Activated CD8-positive, alpha-beta memory T cell treated with anti-CD3 and anti-CD28 coated beads, Interleukin-2, amount 50 U/mL, for 48 hours (primary cell): ENCODE measurements around the gene FOSL1.

ENCODE experiments used
- DNase-seq: peaks from one replicate; pipeline ENCODE4 v3.0.0-alpha.2; 2020

Gene FOSL1

DNA sequence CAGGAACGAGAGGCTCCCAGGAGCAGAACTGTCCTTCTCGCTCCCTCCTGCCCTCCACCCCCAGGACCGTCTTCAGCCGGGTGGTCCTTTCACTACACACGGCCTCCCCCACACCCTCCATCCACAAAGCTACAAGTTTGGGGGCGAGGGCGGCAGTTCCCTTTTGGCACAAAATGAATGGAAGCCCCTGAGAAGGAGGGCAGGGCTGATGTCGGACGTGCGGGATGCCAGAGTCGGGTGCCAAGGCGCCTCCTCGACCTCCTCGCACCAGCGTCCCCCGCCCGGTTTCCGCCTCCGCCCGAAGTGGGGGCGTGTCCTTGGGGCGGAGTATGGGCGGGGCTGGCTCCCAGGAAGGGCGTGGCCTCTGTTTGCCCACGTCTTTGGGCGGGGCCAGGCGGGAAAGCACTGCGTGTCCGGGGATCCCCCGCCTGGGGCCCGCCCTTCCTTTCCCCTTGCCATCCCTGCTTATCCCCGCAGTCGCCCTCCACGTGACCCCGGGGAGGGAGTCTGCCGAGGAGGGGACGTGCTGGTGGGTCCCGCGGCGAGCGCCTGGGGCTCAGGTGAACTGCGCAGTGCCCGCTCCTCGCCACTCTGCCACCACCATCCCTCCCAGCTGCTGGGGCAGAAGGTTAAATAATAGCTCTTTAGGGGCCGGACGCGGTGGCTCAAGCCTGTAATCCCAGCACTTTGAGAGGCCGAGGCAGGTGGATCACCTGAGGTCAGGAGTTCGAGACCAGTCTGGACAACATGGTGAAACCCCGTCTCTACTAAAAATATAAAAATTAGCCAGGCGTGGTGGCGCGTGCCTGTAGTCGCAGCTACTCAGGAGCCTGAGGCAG, 26.7 kb downstream of the FOSL1 start:
- peak; percentile 99 for DNase-seq

DNA sequence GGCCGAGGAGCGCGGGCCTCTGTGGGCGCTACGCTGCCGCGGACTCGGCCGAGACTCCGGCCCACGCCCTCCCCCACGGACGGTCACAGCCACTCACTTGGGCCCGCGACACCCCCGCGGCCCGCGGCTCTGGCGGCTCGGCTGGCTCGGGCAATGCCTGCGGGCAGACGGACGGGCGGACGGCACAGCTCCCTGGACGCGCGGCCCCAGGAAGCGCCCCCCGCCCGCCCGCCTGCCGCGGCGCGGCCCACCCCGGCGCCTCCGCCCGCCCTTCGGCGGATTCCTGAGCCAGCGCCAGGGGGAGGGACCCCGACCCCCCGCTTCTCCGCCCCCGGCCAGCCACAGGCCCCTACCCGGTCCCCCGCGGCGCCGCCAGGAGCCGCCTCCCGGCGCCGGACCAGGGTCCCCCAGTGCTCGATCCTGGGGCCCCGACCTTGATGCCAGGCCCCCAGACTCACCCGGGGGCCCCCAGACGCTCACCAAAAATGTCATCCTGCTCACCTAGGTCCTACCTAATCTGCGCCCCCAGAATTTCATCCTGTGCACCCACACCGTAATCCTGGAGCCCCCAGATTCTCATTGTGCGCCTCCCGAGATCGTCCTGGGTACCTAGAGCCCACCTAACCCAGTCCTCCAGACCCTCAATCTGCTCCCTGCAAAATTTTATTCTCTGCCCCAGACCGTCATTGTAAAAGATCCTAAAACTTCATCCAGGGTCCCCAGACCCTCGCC, 27.4 kb downstream of the FOSL1 start, which contains the start of gene EFEMP2:
Gene EFEMP2, minus strand, starts transcription at position 215 of the 732 bp plus-strand sequence. CDS start 446 bp downstream, outside the sequence.
- DNase-seq = no peak

DNA sequence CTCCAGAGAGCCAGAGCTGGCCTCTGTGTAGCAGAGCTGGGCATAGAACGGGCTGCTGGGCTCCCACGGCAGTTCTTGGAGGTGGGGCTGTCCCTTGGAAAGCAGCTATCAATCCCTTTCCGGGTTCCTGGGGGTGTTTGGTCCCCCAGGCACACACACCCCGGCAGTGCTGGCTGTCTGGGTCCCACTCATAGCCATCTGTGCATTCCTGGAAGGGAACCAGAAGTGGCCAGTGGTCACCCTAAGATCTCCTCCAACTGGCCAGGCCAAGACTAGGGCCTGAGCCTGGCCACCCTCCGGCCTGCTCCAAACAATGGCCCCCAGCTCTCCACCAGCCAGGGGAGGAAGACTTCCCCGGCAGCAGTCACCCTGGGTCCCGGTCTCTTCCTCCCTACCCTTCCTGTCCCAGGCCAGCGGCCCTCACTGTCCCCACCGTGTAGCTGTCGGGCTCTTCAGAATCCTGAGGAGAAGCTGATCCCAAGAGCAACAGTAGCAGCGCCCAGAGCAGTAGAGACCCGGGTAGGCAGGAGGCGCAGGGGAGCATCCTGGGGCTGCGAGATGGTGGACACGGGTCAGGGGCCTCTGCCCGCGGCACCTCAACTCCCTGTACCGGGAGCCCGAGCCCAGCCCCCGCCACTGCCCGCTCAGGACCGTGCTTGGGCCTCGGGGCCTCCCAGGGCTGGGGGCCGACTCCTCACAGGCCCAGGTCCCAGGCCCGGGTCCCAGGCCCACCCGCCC, 28.2 kb downstream of the FOSL1 start:
- DNase-seq = no peak

DNA sequence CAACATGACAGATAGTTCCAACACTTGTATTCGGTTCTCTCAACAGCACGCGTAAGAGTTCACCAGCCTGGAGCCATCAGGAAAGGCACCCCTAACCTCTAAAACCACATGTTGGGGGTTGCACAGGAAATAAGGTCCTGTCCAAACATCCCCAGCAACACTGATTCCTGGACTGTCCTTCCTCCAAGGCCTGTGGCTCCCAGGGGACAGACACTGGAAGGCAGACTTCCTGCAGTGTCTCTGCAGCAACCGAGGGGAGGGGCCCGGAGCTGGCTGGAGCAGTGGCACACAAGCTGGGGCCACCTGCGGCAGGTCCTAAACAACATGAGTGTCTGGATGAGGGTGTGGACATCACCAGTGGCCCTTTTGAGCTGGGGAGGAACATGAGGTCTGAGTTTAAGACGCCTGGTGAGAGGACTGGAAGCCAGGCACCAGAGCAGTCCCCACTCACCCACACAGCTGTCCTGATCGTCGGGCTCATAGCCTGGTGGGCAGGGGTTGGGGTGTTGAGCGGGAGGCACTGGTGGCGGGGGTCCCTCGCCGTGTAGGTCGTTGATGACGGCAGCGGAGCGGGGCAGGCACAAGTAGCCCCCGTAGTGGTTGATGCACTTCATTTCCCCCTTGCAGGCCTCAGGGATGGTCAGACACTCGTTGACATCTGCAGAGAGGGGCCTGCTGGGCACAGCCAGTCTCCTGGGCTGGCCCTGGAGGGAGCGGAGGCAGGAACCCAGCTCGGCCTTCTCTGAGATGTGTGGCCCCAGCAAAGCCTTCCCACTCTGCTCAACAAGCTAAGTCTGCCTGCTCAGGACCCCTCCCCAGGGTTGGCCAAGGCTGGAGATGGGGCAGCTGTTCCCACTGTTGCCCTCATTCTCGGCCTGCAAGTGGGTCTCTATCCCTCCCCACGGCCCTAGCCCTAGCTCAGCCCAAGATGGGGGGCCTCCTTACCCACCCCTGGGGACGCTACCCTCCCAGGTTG, 29.2 kb downstream of the FOSL1 start:
- DNase-seq = no peak

DNA sequence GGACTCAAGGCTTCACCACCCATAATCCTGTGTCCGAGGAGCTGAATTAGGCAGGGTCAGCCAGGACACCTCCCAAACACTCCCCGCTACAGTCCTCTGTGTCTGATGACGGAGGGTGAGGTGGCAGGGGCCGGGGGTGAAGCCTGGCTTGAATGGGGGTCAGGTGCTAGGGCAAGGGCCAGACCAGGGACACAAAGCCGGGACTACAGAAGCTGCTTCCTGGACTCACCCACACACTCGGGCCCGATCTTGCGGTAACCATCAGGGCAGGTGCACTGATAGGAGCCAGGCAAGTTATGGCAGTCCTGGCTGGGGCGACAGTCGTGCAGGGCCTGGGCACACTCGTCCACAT, 29.9 kb downstream of the FOSL1 start:
- DNase-seq = no peak

DNA sequence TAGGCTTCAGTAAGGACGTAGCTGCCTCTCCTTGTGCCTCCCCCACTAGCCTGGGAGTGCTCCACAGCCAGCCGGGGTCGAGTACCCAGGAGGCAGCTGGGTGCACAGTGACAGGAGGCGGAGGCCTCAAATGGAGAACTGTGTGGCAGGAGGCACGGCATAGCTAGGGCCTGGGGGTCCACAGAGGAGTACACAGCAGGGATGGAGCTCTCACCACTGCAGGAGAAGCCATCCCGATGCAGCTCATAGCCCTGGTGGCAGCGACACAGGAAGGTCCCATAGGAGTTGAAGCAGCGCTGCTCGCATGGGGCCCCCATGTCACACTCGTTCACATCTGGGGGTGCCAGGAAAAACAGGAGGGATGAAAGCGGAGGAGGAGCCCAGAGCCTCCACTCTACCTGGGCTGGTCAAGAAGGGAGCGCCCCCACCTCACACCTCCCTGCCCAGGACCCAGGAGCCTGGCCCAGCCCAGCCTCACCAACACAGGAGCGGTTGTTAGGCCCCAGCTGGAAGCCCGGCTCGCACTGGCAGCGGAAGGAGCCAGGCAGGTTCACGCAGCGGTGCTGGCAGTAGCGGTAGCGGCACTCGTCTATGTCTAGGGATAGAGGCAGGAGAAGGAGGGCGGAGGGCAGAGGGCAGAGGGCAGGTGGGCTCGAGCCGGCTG, 30.4 kb downstream of the FOSL1 start:
- DNase-seq = no peak

DNA sequence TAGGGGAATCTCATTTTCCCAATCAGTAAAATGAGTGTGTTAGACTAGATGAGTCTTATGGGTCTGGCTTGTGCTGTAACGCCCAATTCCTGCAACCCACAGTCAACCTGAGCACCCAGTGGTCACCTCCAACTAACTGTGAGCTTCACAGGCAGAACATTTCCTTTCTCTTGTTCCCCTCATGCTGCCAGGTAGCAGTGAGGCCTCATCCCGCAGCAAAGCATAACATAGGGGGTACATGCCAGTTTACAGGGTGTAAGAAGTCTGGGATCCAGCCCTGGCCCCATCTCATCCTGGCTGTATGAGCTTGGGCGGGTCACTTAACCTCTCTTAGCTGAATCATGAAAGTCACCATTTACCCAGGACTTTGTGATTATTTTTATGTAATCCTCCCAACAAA, 31.3 kb downstream of the FOSL1 start:
- no peak for DNase-seq

DNA sequence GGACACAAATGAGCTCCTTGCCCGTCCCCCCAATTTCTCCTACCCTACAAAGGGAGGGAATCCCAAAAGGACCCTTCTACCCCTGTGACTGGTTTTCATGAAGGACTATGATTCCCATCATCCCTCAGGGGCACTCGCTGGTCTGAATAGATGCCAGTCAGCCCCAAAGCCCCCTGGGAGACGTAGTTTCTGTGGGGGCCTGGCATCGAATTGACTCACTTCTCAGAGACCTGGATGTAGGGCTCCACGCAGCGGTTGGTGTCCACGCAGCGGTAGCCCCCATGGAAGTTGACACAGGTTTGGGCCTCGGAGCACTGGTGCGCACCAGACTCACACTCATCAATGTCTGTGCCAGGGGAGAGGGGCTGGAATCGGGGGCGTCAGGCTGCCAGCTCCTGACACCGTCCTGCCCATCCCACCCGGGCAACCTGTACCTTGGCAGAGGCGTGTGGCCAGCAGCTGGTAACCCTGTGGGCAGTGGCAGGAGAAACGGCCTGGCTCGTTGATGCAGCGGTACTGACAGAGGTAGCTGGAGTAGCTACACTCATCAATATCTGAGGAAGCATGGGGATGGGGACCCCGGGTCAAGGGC, 32.0 kb downstream of the FOSL1 start:
- no peak for DNase-seq

DNA sequence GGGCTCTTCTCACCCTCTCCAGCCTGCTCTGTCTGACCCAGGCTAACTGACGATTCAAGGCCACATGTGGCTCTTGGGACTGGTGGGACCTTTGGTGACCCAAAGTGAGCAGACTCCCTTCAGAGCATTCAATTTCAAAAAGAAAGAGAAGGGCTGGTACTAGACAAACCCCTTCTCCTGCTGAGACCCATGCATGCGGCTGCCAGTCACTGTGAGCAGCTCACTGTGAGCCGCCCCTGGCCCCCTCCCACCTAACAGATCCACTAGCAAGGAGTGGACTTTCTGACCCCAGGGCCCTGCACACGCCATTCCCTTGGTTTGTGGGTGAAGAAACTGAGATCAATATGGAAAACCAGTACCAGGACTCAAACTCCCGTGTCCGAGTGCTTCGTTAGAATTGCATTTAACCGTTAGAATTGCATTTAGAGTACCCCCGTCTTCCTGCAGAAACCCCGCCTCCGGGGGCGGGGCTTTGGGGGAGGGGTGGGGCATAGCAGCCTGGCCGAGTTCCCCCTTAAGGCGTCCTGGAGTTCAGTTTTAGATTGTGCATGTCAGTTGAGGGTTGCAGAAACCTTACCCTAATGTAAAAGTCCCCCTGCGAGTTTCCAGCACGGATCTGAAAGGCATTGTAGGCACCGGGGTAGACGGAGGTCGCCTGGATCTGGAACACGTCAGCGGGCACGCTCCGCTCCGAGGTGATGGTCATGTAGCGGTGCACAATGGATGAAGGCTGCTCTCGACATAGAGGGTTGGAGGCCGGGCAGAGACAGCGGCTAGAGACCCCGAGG, 32.7 kb downstream of the FOSL1 start:
- DNase-seq = no peak

DNA sequence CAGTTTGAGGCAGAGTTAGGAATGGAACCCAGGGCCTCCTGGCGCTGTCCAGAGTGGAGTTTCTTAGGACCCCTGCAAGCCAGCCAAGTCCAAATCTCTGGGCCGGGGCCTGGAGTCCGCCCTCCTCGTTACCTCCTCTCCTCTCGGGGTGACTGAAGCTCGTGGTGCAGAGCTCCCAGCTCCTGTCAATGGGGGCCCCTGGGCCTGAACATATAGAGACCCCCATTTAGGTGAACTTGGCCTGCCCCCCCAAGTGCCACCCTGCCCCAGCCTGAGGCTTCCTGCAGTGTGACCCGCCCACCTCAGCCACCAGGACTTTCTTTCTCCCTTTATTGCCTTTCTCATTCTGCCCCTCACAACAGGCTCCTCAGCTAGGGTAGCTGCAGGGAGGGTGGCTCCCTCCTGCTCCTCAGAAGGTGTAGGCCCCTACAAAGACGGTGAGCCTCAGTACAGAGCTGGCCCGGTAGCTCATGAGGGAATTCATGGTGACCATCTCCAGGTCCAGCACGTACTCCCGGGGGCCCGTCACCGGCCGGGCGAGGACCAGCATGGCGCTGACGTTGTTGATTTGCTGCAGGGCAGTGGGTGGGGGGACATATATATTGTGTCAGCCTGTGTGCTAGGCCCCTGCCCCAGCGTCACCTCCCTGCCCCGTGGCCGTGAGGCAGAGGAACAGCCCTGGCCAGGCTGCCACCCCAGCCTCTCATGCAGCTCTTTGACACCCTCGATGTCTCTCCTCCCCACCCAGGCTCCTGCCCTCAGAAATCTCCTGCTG, 33.5 kb downstream of the FOSL1 start:
- no peak for DNase-seq

DNA sequence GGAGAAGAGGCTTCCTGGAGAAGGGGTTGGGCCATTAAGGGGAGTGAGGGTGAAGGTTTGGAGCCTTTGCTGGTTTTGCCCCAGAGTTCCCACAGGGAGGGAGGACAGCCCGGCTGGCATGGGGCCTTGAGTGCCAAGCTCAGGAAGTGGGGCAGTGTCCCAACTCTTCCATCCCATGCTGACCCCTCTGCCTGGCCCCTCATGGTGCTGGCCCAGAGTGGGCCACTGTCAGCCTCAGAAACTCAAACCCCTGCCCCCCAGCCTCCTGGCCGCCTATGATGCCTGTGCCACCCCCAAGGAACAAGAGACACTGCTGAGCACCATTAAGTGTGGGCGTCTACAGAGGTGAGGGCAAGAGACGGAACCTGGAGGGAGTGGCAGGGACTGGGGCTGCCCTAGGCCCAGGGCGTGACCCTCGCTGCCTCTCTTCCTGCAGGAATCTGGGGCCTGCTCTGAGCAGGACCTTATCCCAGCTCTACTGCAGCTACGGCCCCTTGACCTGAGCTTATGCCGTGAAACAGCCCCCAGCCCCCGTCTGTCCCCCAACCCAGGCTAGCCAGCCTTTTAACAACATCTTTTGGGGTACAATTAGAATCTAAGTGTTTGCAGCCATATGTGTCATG, 34.5 kb downstream of the FOSL1 start:
- DNase-seq = no peak

DNA sequence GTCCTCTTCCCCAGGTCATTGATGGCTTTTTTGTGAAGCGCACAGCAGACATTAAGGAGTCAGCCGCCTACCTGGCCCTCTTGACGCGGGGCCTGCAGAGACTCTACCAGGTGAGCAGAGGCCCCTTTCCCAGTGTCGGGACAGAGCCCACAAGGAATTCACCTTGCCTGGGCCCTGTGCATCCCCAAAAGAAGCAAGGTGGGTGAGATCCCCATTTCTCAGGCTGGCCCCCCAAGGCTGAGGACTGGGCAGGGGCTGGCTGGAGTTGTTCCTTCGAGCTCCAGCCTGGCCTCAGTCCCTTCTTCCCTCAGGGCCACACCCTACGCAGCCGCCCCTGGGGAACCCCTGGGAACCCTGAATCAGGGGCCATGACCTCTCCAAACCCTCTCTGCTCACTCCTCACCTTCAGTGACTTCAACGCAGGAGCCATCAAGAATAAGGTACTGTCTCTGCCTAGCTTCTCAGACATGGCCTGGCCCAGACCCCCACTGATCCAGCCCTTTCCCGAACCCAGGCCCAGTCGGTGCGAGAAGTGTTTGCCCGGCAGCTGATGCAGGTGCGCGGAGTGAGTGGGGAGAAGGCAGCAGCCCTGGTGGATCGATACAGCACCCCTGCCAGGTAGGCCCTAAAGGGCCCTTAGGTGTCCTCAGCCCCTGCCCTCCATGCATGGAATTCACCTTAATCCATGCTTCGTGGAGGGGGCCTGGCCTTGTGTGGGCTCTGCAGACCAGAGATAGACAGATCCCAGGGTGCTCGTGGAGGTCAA, 35.3 kb downstream of the FOSL1 start:
- DNase-seq = no peak

DNA sequence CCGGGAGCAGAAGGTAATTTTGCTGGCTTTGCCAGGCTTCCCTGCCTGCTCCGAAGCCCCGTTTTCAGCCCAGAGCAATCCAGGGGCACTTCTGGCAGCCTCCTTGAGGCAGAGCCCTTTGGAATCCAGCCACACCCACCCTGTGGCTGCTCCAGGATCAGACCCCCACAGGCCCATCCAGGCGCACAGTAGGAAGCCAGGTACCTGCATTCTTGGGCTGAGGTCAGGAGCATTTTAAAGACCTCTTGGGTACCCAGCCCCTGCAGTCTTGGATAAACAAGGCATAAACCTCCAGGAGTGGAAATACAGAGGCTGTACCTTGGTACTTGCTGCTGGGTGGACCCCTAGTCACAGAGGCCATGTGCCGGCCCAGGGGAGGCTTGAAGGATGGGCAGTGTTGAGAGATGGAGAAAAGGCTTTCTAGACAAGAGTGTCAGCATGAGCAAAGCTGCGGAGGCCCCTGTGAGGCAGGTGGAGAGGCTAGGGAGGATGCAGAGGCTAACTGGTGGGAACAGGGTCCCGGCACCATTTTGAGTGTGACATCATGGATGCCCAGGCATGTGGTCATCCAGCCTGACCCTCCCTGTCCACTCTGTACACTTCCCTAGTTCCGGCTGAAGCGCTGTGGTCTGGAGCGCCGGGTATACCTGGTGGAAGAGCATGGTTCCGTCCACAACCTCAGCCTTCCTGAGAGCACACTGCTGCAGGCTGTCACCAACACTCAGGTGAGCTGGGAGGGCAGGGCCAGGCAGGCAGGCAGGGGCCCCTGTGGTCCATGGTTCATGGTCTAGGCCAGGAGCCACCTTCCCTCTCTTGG, 36.1 kb downstream of the FOSL1 start:
- DNase-seq = no peak

DNA sequence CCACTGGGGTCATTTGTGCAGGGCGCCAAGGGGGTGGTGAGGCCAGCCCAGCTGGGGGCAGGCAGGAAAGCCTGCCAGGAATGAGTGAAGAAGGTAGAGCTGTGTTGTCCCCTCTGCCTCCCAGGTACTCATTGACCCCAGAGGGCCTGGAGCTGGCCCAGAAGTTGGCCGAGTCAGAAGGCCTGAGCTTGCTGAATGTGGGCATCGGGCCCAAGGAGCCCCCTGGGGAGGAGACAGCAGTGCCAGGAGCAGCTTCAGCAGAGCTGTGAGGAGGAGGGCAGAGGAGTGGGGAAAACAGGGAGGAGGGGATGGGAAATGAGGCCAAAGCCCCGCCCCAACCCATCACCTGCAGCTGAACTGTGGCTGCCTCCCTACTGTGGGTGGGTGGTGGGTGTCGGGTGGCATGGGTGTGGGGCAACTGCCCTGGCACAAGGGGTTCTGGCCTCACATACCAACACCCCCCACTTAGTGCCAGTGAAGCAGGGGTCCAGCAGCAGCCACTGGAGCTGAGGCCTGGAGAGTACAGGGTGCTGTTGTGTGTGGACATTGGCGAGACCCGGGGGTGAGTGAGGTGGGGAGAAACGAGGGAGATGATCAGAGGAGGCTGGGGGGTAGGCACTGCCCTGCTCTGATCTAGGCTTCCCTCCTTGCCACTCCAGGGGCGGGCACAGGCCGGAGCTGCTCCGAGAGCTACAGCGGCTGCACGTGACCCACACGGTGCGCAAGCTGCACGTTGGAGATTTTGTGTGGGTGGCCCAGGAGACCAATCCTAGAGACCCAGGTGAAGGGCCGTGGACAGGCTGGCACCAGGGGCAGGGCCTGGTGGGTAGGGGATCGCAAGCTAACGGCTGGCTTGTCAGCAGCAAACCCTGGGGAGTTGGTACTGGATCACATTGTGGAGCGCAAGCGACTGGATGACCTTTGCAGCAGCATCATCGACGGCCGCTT, 37.0 kb downstream of the FOSL1 start:
- DNase-seq = peak; percentile 49

DNA sequence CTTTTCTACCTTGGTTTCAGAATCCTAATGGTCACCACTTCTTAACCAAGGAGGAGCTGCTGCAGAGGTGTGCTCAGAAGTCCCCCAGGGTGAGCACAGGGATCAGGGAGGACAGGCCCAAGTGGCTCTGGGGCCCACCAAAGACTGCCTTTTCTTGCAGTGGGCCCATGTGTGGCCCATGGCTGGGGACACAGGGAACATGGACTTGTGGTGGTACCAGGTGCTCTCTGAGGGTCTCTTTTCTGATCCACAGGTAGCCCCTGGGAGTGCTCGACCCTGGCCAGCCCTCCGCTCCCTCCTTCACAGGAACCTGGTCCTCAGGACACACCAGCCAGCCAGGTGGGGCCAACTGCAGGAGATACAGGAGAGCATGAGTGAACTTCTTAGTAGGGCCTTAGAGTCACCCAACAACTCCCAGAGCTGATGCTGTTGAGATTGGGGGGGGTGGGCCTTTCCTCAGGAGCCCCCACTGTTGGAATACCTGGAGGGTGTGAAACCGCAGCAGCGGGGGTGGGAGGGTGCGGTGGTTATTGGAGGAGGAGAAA, 37.9 kb downstream of the FOSL1 start:
- DNase-seq = peak; percentile 50
